NCI-H2107 (cell line): ENCODE results near the gene CLIC1.

ENCODE experiments used
- DNase-seq: peaks from one replicate; lab custom pipeline; 2025; lab: John Stamatoyannopoulos, UW

The CLIC1 gene

GRCh38 chr6:31737991-31738979 lies 2.0 kb upstream of the CLIC1 start:
- no peak for DNase-seq

GRCh38 chr6:31737315-31737990 lies 1.1 kb upstream of the CLIC1 start:
- DNase-seq = no peak

DNA sequence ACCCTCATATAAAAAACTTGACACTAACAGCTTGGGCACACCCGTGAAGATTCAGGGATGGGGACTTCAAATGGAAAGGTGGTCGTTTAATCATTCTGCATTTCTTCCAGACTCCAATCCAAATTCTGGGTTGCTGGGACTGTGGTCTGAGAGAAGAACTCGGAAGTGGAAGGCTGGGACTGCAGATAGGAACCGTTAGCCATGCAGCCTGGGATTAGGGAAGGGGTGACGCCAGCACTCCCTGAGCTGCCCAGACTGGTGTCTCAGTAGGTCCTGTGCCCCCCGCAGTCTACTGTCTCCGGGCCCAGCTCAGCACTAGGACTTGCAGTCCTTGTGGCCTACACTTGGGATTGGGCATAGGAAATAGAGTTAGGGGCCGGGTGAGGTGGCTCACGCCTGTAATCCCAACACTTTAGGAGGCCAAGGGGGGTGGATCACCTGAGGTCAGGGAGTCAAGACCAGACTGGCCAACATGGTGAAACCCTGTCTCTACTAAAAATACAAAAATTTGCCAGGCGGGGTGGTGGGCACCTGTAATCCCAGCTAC lies 511 bp upstream of the CLIC1 start:
- DNase-seq = no peak

GRCh38 chr6:31734821-31735406 lies 1.4 kb downstream of the CLIC1 start:
- DNase-seq = no peak

- DNase-seq = no peak
Observed at GRCh38 chr6:31734247-31734820, 2.0 kb downstream of the CLIC1 start.

DNA sequence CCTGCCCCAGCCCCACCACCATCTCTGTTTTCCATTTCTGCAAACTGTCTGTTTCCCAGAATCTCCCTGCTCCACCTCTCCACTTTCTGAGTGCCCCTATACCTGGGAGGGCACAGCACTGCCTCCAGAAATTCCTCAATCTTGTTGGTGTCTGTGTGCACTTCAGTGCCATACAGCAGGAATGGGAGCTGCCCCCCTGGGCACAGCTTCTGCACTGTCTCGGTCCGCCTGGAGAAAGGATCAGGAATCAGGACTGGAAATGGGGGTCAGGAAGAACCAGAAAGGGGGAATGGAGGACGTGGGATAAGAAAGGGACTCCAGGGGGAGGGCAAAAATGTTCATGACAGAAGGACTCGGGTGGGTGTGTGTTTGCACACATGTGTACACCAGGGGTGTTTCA lies 2.6 kb downstream of the CLIC1 start:
- no peak for DNase-seq

DNA sequence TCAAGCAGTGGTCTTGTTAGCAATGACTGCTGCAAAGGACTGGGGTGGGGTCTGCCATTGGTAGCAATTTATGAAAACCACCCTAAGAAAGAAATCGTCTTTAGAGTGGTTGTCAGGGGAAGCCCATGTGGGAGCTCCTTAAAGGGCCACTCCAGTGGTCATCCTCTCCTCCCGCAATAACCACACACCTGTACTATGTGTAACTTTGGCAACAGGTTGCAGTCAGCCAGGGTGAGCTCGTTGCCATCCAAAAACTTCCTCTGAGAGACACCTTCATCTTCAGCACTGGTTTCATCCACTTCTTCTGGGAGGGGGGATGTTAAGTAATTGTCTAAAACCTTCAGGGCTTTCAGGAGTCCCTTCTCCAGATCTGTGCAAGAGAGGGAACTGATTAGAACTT lies 4.3 kb downstream of the CLIC1 start:
- DNase-seq = no peak

DNA sequence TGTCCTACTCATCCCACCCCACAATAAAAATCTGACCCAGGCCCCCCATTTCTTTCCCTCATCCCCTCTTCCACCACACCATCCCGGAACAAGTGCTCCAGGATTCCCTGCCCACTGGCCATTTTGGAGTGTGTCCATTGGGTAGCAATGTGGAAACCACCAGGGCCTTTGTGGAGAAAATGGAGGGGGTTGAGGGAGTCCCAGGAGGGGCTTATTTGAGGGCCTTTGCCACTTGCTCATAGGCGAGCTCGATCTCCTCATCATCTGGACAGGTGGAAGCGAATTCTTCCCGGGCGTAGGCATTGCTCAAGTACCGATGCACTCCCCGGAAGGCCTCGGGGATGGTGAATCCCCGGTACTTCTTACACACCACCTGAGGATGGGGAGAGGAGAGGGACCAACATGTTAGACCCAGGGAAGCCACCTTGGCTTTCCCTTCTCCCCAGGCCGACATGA lies 5.7 kb downstream of the CLIC1 start:
- DNase-seq = no peak

GRCh38 chr6:31729979-31730630 lies 6.2 kb downstream of the CLIC1 start:
- DNase-seq = no peak

- DNase-seq = no peak
Observed at GRCh38 chr6:31729515-31729978, 6.8 kb downstream of the CLIC1 start.

DNA sequence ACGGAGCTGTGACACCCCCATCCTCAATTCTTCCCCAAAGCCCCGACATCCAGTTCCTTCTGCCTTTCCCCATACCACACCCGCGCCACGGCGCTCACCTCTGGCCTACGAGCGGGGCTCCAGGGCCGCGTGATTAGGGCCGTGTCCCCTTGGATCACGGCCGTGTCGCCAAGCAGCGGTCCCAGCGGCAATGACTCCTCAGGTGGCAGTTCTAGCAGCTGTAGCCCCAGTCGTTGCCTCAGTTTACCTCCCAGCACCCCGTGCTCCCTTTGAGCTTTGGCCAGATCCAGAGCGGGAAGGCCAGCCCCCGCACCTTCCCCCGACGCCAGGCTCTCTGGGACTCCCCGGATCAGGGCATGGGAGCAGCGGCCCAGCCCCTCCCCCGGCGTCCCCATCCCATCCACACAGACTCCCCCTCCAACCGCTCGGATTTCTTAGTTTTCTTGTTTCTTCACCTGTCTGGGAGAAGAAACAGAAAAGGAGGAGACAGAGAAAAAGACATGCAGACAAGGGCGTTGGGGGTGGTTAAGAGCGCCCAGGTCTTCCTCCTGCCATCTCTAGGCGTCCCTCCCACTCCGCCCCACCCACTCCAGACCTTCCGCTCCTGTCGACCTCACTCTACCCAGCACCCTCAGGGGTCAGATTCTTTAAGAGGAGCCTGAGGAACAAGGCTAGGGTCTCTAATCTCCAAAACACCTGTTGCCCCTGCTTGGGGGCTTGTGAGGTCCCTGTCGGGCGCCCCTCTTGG lies 7.4 kb downstream of the CLIC1 start, which contains the start of gene DDAH2:
TSS of gene DDAH2 (minus strand) at position 533 of the 748 bp plus-strand sequence. CDS start at position 395, 138 bp downstream.
- no peak for DNase-seq

DNA sequence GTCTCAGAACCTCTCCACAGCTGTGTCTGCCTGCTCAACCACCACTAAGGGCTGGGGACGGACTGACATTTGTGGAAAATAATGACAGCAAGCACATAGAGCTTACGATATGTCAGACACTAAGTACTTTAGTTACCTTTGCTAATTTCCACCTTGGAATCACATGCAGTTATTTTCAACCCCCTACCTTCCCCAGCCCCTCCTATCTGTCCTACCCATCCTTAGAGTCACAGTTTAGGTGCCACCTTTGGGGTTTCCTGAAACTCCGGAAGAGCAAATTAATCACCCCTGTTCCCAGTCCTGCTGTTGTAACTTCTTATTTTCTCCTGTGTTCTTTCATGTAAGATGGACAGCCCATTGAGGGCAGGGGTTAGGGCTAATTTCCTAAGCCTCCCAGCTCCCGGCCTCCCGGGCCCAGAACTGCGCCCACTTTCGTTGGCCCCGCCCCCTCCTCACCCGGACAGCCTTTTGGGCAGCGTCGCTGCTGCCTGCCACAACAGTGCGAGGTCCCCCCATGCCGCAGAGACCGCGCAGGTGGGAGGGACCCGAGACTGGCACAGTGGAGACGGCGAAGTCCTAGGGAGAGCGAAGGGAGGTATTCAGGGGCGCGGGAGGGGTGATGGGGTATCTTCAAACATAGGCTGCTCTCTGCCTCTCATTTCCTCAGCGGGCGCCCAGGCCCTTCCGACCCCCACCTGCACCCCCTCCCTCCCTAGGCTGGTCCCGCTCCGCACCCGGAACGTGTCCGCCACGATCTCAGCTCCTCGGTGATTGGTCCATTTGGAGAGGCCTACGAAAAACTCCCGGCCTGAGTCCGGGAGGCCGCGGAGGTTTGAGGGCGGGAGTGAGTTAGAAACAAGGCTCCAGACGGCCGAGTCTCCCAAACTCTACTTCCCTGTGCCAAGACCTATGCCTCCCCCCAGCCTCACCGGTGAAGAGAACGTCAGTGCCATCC lies 8.3 kb downstream of the CLIC1 start:
- DNase-seq = no peak

DNA sequence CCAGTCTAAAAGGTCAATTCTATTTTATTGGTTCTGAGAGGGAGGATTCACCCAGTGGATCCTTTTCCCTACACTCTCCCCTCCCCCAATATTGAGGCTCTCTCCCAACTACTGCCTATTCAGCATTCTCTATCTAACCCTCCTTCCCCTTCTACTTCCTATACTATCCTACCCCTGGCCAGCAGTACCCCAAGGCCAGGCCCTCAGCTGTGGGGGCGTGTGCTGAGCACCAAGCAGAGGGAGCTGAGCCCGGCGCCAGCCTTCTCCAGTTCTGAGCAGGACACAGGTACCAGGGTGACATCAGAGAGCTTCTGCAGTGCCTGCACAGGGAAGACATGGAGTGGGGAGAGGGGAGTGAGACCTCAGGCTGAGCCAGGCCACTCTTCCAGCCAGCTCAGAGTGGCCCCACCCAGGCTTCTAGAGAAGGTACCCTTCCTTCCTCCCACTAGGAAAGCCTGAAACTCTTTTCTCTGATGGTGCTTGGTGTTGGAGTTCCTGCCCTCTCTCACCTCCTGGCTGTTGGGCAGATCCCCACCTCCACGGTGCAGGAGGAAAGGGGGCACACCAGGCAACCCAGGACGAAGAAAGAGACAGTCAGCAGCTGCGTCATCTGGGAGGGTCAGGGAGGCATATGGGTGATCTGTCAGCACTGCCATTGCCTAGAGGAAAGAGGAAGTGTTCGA lies 9.2 kb downstream of the CLIC1 start:
- no peak for DNase-seq

- no peak for DNase-seq
Observed at GRCh38 chr6:31725502-31726350, 10.6 kb downstream of the CLIC1 start.

GRCh38 chr6:31723980-31724691 lies 12.2 kb downstream of the CLIC1 start:
- DNase-seq = no peak

- DNase-seq = no peak
Observed at GRCh38 chr6:31723245-31723979, 12.9 kb downstream of the CLIC1 start, which contains the start of gene MPIG6B. Gene MPIG6B (plus strand): TSS chr6:31723373. CDS start chr6:31723384, 11 bp downstream.
